Fibroblast of villous mesenchyme (primary cell): ENCODE data around the gene GBP6. TPM values are rescaled to one million over a fixed set of nuclear protein-coding genes. Genes with fewer than 3 reads are reported as not detected.

Experiments used
- DNase-seq: peaks from one replicate; pipeline ENCODE4 v3.0.0-alpha.2; 2010; ENCODE audit warnings: low read depth
- H3K4me3 ChIP-seq: 2 replicates; pipeline ENCODE4 v1.5.1; 2011; ENCODE audit warnings: low read depth, mild to moderate bottlenecking, low read length
- CTCF ChIP-seq: IDR thresholded peaks from 2 replicates; pipeline ENCODE4 v1.5.1; 2012; ENCODE audit warnings: low read depth, mild to moderate bottlenecking, low read length; ENCODE audit not compliant: insufficient read depth
- total RNA-seq: library from RNA; depleted of rRNA; stranded (reverse); fragments of >200 nt; gene quantifications from 2 replicates; pipeline ENCODE4 v1.2.3, GENCODE V29; 2012

GBP6 gene
- under 0.01 TPM in 1 of 2 replicates, not detected in the other for total RNA-seq

GRCh38 chr1:89363638-89364536 is at the start of gene GBP6:
Gene GBP6, plus strand, starts transcription at chr1:89364059. Its CDS starts 4,493 bp downstream, at chr1:89368552.
- no peak for DNase-seq

GRCh38 chr1:89322402-89322801 is 41.5 kb upstream of the GBP6 start:
- no peak overlapping the region for H3K4me3 ChIP-seq
- no peak for TF ChIP-seq CTCF
- no peak for DNase-seq

More at GRCh38 chr1:89363638-89364536, at the start of gene GBP6:
- H3K4me3 ChIP-seq, result no peak within 1 kb of the TSS
- TF ChIP-seq CTCF, result no peak

- no peak overlapping the region for H3K4me3 ChIP-seq
- no peak for DNase-seq
- no peak for TF ChIP-seq CTCF
Measured at GRCh38 chr1:89331890-89332289, 32.0 kb upstream of the GBP6 start.

- H3K4me3 ChIP-seq, result no peak overlapping the region
- TF ChIP-seq CTCF, result no peak
- DNase-seq, result no peak
Measured at GRCh38 chr1:89332461-89332860, 31.4 kb upstream of the GBP6 start.

GRCh38 chr1:89335486-89335885 is 28.4 kb upstream of the GBP6 start:
- no peak for DNase-seq
- no peak overlapping the region for H3K4me3 ChIP-seq
- TF ChIP-seq CTCF, result no peak

GRCh38 chr1:89337903-89338302 is 26.0 kb upstream of the GBP6 start:
- H3K4me3 ChIP-seq, result no peak overlapping the region
- DNase-seq, result no peak
- no peak for TF ChIP-seq CTCF
